ENCODE measurements around the gene SIRT7. TPM values are rescaled to one million over a fixed set of nuclear protein-coding genes. Genes with fewer than 3 reads are reported as not detected.

Gene SIRT7
- total RNA-seq, 1 donor, result 12.7 TPM

DNA sequence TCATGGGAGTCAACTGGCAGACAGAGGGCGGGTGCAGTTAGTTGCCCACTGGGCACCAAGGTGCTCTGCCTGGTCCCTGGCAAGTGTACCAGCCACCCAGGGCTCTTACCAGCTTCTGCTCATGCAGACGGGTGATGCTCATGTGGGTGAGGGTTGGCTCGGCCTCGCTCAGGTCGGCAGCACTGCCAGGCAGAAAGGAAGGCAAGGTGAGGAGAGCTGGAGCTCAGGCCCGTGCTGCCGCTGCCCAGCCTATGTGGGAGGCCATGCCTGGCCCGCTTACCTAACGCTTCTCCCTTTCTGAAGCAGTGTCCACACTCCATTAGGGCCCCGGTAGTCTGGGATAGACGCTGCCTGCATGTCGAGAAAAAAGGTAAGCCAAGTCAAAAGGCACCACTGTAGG lies 2.6 kb downstream of the SIRT7 start:
- H3K4me3 ChIP-seq (ENCODE audit: low read depth, low read length), result no peak overlapping the region
- DNase-seq (ENCODE audit: low read depth), result no peak
- TF ChIP-seq, protein P1, sequence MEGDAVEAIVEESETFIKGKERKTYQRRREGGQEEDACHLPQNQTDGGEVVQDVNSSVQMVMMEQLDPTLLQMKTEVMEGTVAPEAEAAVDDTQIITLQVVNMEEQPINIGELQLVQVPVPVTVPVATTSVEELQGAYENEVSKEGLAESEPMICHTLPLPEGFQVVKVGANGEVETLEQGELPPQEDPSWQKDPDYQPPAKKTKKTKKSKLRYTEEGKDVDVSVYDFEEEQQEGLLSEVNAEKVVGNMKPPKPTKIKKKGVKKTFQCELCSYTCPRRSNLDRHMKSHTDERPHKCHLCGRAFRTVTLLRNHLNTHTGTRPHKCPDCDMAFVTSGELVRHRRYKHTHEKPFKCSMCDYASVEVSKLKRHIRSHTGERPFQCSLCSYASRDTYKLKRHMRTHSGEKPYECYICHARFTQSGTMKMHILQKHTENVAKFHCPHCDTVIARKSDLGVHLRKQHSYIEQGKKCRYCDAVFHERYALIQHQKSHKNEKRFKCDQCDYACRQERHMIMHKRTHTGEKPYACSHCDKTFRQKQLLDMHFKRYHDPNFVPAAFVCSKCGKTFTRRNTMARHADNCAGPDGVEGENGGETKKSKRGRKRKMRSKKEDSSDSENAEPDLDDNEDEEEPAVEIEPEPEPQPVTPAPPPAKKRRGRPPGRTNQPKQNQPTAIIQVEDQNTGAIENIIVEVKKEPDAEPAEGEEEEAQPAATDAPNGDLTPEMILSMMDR (IDR thresholded peaks at IDR 0.05; ENCODE audit: insufficient read depth, low read length), result no peak

DNA sequence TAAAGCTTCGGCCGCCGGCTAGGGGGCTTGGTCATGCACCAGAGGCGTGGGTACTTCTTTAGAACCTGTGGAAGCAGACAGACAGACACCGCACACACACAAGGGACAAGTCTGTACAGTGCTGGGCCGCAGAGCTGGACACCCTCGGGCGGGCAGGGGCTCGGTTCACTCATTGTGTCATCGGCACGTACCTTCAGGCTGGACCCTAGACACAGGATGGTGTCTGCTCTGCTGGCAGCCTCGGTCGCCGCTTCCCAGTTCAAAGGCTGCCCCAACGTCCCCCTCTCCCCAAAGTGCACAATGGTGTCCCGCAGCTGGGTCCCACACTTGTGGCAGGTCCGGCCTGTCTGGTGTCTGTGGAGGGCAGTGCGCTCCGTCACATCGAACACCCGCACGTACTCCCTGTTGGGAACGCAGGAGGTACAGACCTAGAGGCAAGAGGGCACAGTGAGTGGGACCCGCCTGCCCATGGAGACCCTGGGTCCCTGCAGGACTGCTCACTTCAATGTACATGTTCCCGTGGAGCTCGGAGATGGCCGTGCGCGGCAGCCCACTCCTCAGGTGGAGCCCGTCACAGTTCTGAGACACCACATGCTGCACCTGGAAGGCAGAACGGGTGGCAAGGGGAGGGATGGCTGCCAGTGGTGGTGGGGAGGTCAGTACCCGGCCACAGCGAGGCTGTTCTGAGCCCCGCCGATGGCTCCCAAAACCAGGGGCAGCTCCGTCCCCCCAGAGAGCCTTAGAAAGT lies 3.7 kb downstream of the SIRT7 start:
- TF ChIP-seq, protein P1 (IDR thresholded peaks at IDR 0.05; ENCODE audit: insufficient read depth, low read length), result no peak
- DNase-seq (ENCODE audit: low read depth), result no peak
- no peak overlapping the region for H3K4me3 ChIP-seq (ENCODE audit: low read depth, low read length)

DNA sequence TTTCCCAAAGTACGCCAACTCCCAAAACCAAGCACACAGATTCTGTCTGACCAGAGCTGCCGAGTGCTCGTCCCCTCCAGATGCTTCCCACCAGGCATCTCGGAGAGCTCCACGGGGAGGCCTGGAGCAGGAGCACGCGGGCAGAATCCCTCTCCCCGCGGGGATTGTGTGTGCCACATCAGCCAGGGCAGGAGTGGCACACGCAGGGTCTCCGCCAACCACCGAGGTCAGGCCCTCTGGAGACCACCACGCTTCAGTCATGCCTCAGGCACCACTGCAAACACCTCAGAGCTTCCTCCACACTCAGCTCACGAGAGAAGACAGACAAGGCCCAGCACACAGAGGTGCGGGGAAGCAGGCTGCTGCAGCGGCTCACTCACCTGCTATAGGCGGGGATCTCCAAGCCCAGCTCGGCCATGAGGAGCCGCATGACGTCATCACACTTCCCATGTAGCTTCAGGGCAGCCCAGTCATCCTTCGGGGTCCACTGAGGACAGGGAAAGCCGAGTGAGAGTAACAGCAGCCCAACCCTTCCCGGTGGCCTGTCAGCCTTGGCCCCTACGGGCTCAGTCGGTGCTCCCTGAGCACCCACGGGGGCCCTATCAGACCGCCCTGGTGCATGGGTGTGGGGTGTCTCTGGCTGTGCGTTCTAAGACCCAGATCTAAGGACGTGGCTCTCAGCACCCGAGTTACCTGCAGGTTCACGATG lies 4.4 kb downstream of the SIRT7 start:
- DNase-seq (ENCODE audit: low read depth), result no peak
- no peak overlapping the region for H3K4me3 ChIP-seq (ENCODE audit: low read depth, low read length)

DNA sequence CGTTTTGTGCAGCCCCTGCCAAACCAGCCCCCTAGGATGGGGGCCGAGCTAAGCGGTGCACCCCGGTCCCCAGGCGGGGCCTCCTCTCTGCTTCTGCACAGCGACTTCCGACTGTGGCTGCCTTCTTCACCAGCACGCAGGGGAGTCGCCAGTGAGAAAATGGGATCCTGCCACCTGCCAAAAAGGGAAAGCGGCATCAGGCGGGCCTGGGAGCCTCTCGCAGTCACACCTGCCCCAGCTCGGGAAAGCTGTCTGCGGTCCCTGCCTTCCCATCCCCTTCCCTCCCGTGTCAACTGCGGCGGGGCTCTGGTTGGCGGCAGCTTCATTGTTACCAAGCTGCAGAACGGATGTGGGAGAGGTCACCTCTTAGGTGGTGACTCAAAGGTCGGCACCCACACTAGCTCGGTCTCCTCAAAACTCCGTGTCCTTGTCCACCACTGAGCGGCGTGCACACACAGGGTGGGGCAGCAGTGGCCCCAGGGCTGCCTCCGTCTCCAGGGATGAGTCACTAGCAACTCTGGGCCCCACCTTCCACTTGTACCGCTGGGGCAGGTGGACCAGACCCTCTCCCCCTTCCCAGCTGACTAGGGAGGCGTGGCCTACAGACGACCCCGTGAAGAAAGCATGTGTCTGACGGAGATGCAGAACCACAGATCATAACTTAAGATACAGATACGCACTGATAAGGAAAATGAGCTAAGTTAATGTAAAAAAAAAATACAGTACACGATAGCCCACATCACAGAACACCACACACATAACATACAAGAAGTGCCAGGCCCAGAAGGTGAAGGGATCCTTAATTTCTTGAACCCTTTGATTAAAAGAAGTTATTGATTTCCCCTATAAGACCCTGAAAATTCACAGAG lies 5.3 kb downstream of the SIRT7 start:
- TF ChIP-seq, protein P1 (IDR thresholded peaks at IDR 0.05; ENCODE audit: insufficient read depth, low read length), result no peak
- no peak overlapping the region for H3K4me3 ChIP-seq (ENCODE audit: low read depth, low read length)
- no peak for DNase-seq (ENCODE audit: low read depth)

More for the DNA sequence above, 4.4 kb downstream of the SIRT7 start:
- TF ChIP-seq, protein P1 (IDR thresholded peaks at IDR 0.05; ENCODE audit: insufficient read depth, low read length), result no peak

DNA sequence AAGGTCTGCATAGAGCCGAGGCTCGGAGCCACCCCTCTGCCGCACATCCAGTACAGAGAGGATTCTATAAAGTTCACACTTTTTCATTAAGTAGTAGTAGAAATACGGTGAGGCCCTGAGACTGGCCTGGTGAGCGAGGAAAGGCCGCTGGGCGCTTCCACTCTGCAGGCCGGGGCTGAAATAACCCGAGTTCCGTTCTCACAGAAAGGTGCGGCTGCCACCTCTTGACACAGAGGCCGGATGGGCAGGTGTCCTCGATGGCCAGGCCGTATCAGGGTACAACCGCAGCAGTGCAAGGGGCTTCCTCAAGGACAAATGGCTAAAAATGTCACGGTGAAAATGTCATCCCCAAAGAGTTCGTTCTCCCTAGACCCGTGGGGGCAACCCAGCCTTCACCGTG lies 6.0 kb downstream of the SIRT7 start:
- TF ChIP-seq, protein P1 (IDR thresholded peaks at IDR 0.05; ENCODE audit: insufficient read depth, low read length), result no peak
- no peak overlapping the region for H3K4me3 ChIP-seq (ENCODE audit: low read depth, low read length)
- no peak for DNase-seq (ENCODE audit: low read depth)

DNA sequence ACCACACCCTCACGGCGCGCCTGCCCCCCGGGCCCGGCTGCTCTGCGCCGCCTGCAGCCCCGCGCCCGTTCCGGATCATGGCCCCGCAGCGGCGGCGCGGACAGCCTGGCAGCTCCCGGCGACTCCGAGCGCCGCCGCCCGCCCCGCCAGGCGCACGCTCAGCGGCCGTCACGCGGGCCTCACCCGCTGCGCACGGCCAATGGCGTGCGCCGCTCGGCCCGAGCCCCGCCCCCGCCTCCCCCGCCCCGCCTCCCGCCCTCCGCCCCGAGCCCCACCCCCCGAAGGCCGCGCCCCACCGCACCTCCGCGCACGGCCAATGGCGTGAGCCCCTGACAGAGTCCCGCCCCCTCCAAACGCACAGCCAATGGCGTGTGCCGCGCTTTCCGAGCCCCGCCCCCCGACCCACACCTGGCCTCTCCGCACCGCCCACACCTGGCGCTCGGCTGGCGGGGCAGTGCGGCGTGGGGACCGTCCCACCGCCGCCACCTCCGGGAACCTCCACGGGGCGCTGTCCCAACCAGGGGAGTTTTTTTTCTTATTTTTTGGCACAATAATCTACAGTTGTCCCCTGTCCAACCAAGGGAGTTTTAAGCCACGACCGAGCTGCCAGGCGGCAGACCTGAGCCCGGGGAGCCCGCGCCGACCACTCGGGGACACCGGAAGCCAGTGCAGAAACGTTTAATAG lies 6.6 kb downstream of the SIRT7 start, which contains the start of gene PCYT2:
TSS of gene PCYT2 (minus strand) at position 123 of the 685 bp plus-strand sequence. CDS start at position 79, 44 bp downstream.
- peak; percentile 77 for DNase-seq (ENCODE audit: low read depth)
- TF ChIP-seq, protein P1 (IDR thresholded peaks at IDR 0.05; ENCODE audit: insufficient read depth, low read length), result no peak
- H3K4me3 ChIP-seq (ENCODE audit: low read depth, low read length), result peak within 1 kb of the TSS; percentile 81
